ENCODE measurements around the gene PRKAG2. TPM values are rescaled to one million over a fixed set of nuclear protein-coding genes. Genes with fewer than 3 reads are reported as not detected.
"Not testable (repeated sequence)": the region's sequence is repeated elsewhere in the genome, so short reads cannot be mapped to it uniquely, and the experiment has no call there.

Gene PRKAG2
- total RNA-seq, 2 donors from 2014 or later = 21.6 to 31.7 TPM

DNA sequence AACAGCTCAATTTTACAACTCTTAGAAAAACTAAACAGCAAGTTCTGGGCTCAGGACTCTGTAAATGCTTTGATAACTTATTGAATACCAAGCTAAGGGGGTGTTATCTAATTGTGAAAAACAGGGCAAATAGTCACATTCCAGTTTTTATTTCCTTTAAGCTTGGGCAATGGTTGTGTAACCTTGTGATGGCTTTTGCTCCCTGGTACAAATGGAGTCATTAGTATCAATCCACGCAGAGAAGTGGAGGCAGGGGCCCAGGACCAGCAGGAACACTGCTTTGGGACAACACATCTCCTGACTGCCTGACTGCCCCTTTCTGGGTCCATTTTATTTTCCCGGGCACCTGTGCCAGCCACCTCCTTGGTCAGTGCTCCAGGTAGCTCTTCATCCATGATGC, 5.8 kb upstream of the PRKAG2 start:
- no peak overlapping the region for H3K4me3 Mint-ChIP-seq
- H3K27ac Mint-ChIP-seq = no peak overlapping the region
- no peaks in the 10 kb centered on the region for H3K9me3 Mint-ChIP-seq
- peaks cover 9% of the 10 kb centered on the region for H3K27me3 Mint-ChIP-seq
- peaks cover 6% of the 10 kb centered on the region for H3K4me1 Mint-ChIP-seq
- no peaks in the 10 kb centered on the region for H3K36me3 Mint-ChIP-seq (ENCODE audit: low read depth)
- ATAC-seq (replicated peaks) = no peak

DNA sequence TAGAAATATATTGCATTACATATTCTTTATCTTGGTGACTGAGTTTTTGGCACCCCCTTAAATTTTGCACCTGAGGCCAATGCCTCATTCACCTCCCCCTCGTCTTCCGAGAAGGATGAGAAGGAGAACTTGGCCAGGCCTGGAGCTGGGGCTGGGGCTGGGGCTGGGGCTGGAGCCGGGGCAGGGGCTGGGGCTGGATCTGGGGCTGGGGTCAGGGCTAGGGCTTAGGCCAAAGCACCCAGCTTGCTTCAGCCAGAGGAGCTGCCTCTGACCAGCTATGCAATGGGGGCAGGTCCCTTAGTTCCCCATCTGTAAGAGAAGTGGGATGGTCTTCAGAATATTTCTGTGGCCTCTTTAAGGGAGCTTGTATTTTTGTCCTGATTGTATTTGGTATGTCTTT, 3.8 kb upstream of the PRKAG2 start:
- Mint-ChIP-seq H3K27ac (peak overlapping the region; percentile 28), H3K36me3 (ENCODE audit: low read depth) (no peaks in the 10 kb centered on the region), H3K9me3 (no peaks in the 10 kb centered on the region), H3K4me1 (peaks cover 6% of the 10 kb centered on the region), H3K27me3 (peaks cover 4% of the 10 kb centered on the region), H3K4me3 (peak overlapping the region; percentile 51)
- ATAC-seq (replicated peaks) = no peak

DNA sequence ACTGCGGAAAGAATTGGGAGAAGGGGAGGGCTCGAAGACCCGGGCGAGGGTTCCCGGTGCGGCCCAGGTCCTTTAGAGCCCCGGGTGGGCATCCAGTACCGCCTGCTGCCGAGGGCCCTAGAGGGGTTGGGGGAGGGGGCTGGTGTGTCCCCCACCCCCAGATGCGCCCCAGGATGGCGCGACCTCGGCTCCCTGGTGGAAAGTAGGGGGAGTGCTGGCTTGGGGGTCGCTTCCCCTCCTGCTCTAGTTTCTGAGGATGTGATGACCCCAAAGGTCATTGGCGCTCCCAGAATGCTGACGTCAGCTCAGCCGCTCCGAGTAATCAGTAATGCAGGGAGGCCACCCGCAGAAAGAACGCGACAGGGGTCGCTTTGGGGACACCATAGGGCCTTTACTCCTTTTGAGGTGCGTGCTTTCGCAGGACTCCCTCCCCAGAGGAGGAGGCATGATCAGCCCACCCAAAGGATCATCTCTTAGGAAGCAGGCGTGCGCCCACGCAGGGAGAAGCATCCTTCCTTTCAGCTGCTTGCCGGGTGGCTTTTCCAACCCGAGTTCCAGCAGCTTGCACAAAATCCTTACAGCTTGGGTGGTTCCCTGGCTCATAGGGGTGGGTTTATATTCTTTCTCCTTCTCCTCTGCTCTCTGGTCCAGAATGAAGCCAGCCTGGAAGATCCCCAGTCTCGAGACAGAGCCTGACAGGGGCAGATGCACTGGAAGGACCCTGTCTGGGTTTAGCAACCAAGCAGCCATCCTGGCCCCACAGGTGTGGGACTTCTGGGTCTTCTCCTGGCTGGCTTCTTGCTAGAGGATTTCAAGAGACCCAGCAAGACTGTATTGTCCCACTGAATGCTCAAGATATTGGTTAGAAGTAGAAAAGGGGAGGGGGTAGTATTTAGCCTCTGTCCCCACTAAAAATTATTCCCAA, 1.3 kb upstream of the PRKAG2 start:
- H3K27ac Mint-ChIP-seq = no peak overlapping the region
- H3K4me3 Mint-ChIP-seq = peak overlapping the region; percentile 55
- peaks cover 6% of the 10 kb centered on the region for H3K4me1 Mint-ChIP-seq
- H3K9me3 Mint-ChIP-seq = no peaks in the 10 kb centered on the region
- no peaks in the 10 kb centered on the region for H3K27me3 Mint-ChIP-seq
- H3K36me3 Mint-ChIP-seq (ENCODE audit: low read depth) = no peaks in the 10 kb centered on the region
- no peak for ATAC-seq (replicated peaks)

DNA sequence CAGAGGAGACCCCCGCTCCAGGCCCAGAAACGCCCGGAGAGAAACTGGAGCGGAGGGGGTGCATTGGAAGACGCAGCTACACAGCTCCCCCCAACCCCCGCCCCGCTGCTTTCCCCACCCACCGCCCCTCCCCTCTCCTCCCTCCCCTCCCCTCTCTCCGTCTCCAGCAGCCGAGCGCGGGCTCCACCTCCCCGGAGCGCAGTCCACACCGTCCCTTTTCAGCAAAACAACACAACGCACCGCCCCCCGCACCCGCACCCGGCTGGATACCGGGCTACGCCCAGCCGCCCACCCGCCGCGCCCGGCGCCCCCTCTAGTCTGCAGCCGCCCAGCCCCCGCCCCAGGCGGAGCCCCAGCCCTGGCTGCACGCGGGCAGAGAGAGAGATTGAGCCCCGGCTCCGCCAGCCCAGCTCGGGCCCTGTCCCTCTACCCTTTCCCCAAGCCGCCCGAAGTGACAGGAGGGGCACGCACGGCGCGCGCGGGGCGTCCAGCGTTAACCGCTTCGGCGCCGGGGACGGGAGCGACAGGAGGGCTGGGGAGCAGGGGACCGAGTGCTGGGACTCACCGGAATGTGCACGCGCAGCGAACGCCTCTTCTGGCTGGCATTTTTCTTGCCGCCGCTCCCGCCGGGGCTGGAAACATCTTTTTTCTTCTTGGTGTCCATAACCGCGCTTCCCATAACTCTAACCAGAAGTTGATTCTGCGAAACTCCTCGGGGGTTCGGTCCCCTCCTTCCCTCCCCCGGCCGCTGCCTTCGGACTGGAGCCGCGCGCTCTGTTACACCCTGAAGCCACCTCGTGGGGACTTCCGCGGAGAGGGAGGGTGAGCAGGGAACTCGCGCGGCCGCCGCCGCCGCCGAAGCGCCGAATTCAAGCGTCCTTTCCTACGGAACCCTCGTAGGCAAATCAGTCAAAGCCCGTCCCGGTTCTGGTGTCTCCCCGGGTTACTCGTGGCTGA, 695 bp downstream of the PRKAG2 start:
- Mint-ChIP-seq H3K4me3 (peak overlapping the region; percentile 90), H3K9me3 (no peaks in the 10 kb centered on the region), H3K36me3 (ENCODE audit: low read depth) (no peaks in the 10 kb centered on the region), H3K4me1 (peaks cover 11% of the 10 kb centered on the region), H3K27ac (peak overlapping the region; percentile 80), H3K27me3 (no peaks in the 10 kb centered on the region)
- peak; percentile 64 for ATAC-seq (replicated peaks)

DNA sequence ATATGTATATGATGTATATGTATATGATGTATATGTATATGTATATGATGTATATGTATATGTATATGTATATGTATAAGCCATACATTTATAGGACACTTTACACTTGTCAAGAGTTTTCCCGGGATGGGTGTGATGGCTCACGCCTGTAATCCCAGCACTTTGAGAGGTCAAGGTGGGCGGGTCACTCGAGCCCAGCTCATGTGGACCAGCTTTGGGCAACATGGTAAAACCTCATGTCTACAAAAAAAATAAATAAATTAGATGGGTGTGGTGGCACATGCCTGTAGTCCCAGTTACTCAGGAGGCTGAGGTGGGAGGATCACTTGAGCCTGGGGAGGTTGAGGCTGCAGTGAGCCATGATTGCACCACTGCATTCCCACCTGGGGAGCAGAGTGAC, 2.4 kb downstream of the PRKAG2 start:
- not testable (repeated sequence) for ATAC-seq (replicated peaks); H3K9me3 Mint-ChIP-seq
- peak overlapping the region; percentile 90 for H3K4me3 Mint-ChIP-seq

DNA sequence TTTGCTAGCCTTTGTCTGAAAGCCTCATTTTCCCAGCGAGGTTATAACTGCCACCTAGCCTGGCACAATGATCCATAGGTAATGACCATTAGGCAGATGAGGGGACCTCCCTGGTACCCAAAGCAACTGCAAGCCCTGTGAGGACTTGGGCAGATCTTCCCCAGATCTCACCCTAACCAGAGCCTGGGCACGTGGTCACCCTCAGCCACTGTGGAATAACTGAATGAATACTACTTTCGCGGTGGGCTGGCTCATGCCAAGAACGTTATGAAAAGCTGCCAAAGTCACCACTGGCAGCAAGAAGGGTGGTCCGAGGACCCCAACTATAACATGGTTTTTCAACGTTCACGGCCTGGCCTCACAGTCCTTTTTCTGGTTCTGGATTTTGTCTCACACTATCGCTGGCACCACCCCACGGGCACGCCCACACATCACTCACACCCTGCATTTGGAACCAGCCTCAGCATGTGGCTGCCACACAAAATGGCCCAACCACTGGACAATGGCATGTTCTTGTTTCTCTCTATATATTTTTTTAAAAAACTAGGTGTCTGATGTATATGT, 3.4 kb downstream of the PRKAG2 start:
- Mint-ChIP-seq H3K4me3 (no peak overlapping the region), H3K27ac (no peak overlapping the region), H3K36me3 (ENCODE audit: low read depth) (no peaks in the 10 kb centered on the region), H3K9me3 (no peaks in the 10 kb centered on the region), H3K27me3 (no peaks in the 10 kb centered on the region), H3K4me1 (peaks cover 13% of the 10 kb centered on the region)
- no peak for ATAC-seq (replicated peaks)

More for the DNA sequence above, 2.4 kb downstream of the PRKAG2 start:
- not testable (repeated sequence) for H3K27ac Mint-ChIP-seq; H3K27me3 Mint-ChIP-seq; H3K36me3 Mint-ChIP-seq (ENCODE audit: low read depth)
- H3K4me1 Mint-ChIP-seq = peaks cover 13% of the 10 kb centered on the region

DNA sequence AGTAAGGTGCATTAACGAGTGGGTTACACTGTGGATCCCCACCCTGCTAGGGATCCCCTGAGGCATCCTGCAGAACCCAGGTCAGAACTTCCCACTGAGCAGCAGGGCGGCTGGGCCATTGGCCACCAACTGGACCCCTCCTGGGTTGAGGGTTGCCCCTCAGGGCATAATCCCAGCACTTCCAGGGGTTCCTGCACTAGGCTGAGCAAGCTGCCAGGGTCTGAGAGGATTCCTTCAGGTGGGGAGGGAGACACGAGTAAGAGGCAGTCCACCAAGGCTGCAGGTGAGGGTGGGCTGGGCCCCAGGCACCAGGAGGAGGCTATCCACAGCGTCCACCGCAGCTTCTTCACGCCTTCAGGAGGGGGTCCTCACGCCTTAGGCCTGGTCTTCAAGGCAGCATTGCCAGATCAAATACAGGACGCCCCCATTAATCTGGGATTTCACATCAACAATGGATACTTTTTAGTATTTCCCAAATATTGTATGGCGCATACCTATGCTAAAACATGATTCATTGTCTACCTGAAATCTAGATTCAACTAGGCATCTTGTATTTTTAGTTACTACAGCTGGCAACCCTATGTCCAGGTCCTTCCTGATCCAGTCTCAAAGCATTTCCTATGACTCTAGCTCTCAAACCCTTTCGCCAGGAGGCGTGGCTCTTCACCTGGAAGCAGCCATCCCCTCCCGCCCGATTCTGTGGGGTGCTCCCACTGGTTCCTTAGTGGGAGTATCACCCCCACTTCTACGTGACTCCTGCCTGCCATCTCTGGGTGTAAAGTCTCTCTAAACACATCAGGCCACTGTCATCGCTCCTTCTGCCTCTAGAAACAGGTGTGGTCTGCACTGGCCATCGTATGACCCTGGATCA, 4.1 kb downstream of the PRKAG2 start:
- no peak overlapping the region for H3K4me3 Mint-ChIP-seq
- no peaks in the 10 kb centered on the region for H3K9me3 Mint-ChIP-seq
- no peak overlapping the region for H3K27ac Mint-ChIP-seq
- no peaks in the 10 kb centered on the region for H3K36me3 Mint-ChIP-seq (ENCODE audit: low read depth)
- ATAC-seq (replicated peaks) = no peak
- no peaks in the 10 kb centered on the region for H3K27me3 Mint-ChIP-seq
- H3K4me1 Mint-ChIP-seq = peaks cover 15% of the 10 kb centered on the region

DNA sequence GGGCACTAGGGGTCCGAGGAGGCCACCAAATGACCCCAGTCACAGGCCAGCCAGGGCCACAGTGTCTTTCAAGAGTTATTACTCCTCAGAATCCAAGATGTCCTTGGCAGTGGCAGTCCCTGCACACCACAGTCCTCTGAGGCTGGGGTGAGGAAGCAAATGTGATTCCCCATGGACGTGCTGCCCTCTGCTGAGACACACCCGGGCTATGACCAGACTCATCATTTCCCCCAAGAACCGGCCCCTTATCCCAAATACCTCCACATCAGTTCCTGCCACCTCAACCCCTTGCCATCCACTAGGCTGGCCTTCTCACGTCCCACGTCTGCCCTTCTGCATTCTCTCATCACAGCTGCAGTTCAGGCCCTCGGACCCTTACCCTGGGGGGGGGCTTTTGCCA, 5.0 kb downstream of the PRKAG2 start:
- Mint-ChIP-seq H3K27ac (no peak overlapping the region), H3K27me3 (no peaks in the 10 kb centered on the region), H3K4me1 (peaks cover 18% of the 10 kb centered on the region), H3K9me3 (no peaks in the 10 kb centered on the region), H3K4me3 (no peak overlapping the region), H3K36me3 (ENCODE audit: low read depth) (no peaks in the 10 kb centered on the region)
- ATAC-seq (replicated peaks) = no peak

DNA sequence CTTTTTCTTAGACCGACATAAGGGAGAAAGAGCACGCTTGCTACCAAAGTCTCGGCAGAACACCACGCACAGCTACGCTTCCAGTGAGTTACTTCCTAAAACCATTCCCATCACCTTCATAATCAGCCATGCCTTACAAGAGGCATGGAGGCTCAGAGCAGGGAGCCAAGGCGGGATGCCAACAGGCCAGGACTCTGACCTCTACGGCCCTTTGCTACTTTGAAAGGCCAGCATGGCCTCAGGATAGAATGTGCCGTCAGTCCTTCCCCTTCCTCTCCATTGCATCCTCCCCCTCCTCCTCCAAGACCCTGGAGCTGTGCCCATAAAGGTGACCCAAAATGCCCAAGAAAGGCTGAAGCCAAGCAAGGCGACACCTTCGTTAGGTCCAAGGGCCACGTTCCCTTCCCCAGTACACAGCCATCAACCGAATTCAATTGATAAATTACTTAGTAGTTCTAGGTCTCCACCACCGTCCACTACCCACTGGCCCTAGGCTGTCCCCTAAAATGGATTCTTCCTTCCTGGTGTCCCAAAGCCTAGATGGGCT, 5.7 kb downstream of the PRKAG2 start:
- Mint-ChIP-seq H3K4me3 (no peak overlapping the region), H3K36me3 (ENCODE audit: low read depth) (no peaks in the 10 kb centered on the region), H3K27ac (no peak overlapping the region), H3K9me3 (no peaks in the 10 kb centered on the region), H3K27me3 (no peaks in the 10 kb centered on the region), H3K4me1 (peaks cover 18% of the 10 kb centered on the region)
- ATAC-seq (replicated peaks) = no peak

DNA sequence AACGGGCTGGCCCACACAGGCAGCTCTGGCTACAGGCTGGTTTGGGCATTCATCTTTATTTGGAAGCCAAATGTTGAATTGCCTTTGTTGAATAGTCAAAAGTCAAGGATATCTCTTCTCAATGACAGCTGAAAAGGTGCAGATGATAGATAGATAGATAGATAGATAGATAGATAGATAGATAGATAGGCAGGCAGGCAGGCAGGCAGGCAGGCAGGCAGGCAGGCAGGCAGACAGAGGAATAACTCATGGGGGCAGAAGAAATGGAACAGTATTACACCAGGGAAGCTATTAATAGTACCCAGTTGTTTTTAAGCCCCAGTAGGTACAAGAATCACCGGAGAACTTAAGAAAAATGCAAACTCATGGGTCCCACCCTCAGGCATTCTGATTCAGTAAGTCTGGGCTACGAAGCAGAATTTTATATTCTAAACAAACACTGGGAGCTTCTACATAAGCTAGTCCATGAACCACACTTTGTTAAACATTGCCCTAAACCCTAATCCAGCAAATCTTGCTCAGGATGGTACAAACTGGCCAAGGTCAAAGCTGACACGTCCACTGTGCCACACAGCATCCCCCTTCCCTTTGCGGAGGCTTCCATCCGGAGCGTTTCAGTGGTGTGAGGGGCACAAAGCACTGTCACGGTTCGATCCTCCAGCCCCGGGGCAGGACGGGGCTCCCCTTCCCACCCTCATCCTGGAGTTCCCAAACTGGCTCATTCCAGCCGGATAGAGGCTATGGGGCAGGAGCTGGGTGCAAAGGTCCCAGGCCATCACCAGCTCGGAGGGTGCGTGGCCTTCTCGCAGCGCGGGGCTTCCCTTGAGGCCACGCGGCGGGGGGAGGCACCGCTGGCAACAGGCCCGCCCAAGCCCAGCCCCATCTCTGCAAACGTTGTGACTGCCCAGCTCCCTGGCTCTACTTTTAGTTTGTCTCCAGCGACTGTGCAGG, 6.7 kb downstream of the PRKAG2 start:
- H3K27me3 Mint-ChIP-seq = no peaks in the 10 kb centered on the region
- H3K4me3 Mint-ChIP-seq = no peak overlapping the region
- peaks cover 18% of the 10 kb centered on the region for H3K4me1 Mint-ChIP-seq
- ATAC-seq (replicated peaks) = no peak
- no peaks in the 10 kb centered on the region for H3K9me3 Mint-ChIP-seq
- no peaks in the 10 kb centered on the region for H3K36me3 Mint-ChIP-seq (ENCODE audit: low read depth)
- H3K27ac Mint-ChIP-seq = peak overlapping the region; percentile 41

DNA sequence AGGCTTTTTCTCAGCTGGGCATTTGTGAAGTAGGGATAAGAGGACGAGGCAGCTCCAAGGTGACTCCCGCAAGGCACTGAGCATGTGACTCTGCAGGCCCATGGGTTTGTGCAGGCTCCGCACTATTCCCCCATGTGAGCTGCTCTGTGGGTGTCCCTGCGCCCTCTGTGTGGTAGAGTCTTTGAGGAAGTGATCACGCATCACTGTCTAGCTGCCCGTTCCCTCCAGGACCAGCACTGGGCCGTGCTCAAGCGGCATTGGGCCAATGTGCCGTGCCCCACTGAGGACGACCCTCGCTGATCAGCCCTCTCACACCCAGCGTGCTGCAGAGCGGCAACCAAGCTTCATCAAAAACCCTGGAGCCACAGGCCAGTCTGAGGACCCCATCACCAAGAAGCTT, 7.5 kb downstream of the PRKAG2 start:
- no peak for ATAC-seq (replicated peaks)
- peak overlapping the region; percentile 41 for H3K27ac Mint-ChIP-seq
- no peaks in the 10 kb centered on the region for H3K27me3 Mint-ChIP-seq
- H3K9me3 Mint-ChIP-seq = no peaks in the 10 kb centered on the region
- no peaks in the 10 kb centered on the region for H3K36me3 Mint-ChIP-seq (ENCODE audit: low read depth)
- H3K4me3 Mint-ChIP-seq = no peak overlapping the region
- H3K4me1 Mint-ChIP-seq = peaks cover 18% of the 10 kb centered on the region

DNA sequence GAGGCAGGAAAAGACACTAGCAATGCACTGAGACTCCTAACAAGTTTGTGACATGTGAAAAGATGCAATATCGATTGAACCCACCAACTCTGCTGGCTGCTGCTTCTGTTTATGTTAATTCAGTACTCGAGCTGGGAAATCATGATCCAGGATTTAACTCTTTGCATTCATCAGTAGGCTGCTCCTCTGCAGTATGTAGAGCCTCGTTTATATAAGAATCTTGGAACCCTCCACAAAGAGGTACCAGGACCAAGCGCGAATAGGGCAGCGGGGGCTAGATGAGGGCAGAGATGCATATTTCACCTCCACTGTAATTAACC, 7.8 kb downstream of the PRKAG2 start:
- Mint-ChIP-seq H3K36me3 (ENCODE audit: low read depth) (no peaks in the 10 kb centered on the region), H3K27me3 (no peaks in the 10 kb centered on the region), H3K4me3 (no peak overlapping the region), H3K4me1 (peaks cover 18% of the 10 kb centered on the region), H3K27ac (no peak overlapping the region), H3K9me3 (no peaks in the 10 kb centered on the region)
- ATAC-seq (replicated peaks) = no peak
